CD4-positive, alpha-beta T cell treated with Interleukin-15 for 1 hour (primary cell): Measurements from ENCODE around the gene IL16.

Source experiments
- DNase-seq: peaks from one replicate; pipeline ENCODE4 v3.0.0-alpha.2; 2020

Gene IL16

DNA sequence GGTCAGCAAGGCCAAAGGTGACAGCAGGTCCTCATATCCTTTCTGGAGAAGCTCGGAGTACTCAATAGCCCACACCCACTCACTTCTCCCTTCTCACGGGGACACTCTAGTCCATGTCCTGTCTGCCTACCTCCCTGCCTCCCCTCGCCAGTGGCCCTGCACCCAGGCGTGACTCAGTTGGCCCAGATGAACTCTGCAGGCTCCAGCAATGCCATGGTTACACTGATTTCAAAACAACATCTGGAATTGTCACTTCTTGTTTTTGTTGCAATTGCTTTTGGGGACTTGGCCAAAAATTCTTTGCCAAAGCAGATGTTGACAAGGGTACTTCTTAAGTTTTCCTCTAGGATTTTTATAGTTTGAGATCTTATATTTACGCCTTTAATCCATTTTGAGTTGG is 13.0 kb downstream of the IL16 start:
- no peak for DNase-seq

GRCh38 chr15:81211376-81211775 is 14.7 kb downstream of the IL16 start:
- DNase-seq = no peak

DNA sequence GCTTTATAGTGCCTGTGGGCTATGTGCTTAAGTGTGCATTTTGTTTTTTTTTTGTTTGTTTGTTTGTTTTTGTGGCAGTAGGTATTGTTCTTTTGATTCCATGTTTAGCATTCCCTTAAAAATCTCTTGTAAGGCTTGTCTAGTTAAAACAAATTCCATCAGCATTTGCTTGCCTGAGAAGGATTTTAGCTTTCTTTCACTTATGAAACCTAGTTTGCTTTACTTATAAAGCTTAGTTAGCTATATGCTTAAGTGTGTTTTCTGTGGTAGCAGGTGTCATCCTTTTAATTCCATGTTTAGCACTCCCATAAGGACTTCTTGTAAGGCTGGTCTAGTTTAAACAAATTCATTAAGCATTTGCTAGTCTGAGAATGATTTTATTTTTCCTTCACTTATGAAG is 17.3 kb downstream of the IL16 start:
- no peak for DNase-seq

GRCh38 chr15:81215531-81215930 is 18.9 kb downstream of the IL16 start:
- no peak for DNase-seq

DNA sequence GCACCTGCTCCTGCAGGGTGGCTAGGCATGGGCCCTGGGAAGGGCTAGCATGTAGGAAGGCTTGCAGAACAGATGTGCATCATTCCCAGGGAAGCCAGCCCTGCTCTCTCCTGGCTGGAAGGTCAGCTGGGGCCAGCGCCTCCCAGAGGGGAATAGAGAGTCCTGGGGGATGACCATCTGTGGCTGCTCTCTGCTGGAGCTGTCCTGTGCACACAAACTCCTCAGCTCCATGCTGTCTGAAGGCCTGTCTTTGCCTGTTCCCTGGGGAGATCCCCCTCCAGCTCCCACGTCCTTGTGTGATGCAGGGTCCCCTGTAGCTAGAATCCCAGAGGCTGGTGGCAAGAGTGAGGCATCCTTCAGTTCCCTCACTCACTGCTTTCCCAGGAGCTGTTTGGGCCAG is 19.3 kb downstream of the IL16 start:
- DNase-seq = no peak

GRCh38 chr15:81216422-81216821 is 19.7 kb downstream of the IL16 start:
- DNase-seq = no peak

DNA sequence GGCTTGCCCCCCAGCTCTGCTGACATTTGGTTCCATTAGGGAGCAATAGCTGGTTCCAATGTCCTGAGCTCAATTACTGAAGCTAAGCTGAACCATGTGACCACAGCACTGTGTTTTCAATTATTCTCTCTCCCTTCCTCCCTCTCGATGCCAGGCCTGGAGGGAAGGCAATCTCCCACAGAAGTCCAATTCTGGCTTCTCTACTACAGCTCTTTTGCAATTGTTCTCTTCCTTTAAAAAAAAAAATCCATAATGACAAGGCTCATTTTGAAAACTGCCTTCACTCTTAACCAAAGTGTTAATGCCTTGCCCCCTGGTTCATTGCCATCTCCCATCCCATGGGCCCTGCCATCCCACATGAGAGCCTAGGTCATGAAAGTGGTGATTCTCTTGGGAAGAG is 24.8 kb downstream of the IL16 start:
- no peak for DNase-seq

- DNase-seq = no peak
These were observed 25.3 kb downstream of the IL16 start for GRCh38 chr15:81222007-81222406.

- no peak for DNase-seq
These were observed 26.8 kb downstream of the IL16 start for GRCh38 chr15:81223346-81223971.

DNA sequence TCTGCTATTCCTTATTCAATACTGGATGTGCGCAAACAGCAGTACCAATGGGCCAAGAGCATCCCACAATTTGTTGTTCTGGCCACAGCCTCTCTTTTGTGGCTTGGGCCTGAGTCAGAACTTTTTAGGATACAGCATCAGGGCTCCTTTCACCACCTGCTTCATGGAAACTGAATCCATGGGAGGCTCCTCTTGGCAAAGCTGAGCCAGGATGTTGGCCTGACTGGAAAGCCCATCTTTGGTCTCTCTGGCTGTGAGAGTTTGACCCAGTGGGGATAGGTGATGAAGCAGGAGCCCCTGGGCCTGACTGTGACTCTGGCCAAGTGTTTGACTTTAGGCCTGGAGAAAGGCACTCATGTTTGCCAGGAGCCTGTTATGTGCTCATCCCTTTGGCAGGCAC is 27.6 kb downstream of the IL16 start:
- no peak for DNase-seq

DNA sequence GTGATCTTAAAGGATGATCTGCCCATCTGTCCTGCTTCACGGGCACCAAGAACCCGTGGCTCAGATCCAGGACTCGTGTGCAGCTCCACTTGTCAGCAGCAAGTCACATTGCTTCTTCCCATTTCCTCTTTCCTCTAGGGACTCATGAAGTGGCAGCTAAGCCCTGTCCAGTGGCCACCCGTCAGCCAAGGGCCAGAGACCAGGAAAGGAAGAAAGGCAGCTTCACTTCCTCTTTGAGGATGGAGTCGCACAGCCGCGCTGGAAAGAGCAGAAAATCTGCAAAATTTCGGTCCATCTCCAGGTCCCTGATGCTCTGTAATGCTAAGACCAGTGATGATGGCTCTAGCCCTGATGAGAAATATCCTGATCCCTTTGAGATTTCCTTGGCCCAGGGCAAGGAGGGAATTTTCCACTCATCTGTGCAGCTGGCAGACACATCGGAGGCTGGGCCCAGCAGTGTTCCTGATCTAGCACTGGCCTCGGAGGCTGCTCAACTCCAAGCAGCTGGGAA is 28.5 kb downstream of the IL16 start:
- DNase-seq = no peak

DNA sequence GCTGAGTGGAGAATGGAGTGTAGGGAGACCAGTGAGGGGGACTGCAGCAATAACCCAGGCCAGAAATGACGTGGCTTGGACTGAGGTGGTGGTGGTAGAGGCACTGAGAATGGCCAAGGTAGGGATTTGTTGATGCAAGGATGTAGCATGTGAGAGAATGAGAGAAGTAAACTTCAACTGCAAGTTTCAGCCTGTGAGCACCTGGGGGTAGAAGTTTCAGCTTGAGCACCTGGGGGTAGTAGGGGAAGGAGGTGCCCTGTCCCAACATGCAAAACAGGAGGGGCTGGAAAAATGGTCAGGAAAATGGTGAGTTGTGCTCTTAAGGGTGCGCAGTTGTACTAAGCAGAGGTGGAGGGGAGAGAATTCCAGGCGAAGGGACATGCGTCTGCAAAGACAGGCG is 31.0 kb downstream of the IL16 start:
- DNase-seq = no peak

- no peak for DNase-seq
These were observed 32.9 kb downstream of the IL16 start for GRCh38 chr15:81229586-81229985.

- DNase-seq = no peak
These were observed 38.8 kb downstream of the IL16 start for GRCh38 chr15:81235276-81236123.

- DNase-seq = no peak
These were observed 42.5 kb downstream of the IL16 start for GRCh38 chr15:81239190-81239589.

- DNase-seq = no peak
These were observed 46.1 kb downstream of the IL16 start for GRCh38 chr15:81242778-81243177.

DNA sequence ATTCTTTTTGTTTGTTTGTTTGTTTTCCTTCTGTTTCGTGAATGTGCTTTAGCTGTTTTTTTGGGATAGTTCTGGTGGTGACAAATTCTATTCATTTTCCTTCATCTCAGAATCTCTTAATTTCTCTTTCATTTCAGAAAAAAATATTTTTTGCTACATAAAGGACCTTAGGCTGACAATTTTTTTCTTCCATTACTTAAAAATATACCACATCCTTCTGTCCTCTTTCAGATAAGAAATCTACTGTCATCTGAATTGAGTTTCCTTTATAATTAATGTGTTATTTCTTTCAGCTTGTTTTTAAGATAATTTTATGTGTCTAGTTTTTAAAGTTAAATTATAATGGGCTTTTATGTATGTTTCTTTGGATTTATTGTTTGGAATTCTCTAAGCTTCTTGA is 47.6 kb downstream of the IL16 start:
- no peak for DNase-seq

- no peak for DNase-seq
These were observed 57.2 kb downstream of the IL16 start for GRCh38 chr15:81253846-81254245.

GRCh38 chr15:81254277-81254915 is 57.7 kb downstream of the IL16 start:
- no peak for DNase-seq

DNA sequence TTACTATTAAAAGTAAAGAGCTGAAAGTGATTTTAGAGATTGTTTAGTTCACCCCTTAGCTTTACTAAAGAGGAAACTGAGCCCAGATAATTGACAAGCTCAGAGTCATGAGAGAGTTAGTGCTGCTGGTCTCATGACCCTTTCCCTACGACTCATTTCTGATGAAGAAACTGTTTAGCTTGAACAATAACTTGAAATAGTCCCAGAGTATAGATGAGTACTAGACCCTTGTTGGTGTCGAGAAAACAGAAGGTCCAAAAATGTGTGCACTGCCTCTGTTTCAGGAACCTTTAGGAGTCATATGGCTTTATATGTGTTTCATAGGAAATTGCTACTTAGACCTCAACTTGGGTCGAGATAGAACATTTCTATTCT is 58.2 kb downstream of the IL16 start:
- no peak for DNase-seq

- no peak for DNase-seq
These were observed 58.8 kb downstream of the IL16 start for GRCh38 chr15:81255315-81255957.

- no peak for DNase-seq
These were observed 59.3 kb downstream of the IL16 start for GRCh38 chr15:81255958-81256320.

DNA sequence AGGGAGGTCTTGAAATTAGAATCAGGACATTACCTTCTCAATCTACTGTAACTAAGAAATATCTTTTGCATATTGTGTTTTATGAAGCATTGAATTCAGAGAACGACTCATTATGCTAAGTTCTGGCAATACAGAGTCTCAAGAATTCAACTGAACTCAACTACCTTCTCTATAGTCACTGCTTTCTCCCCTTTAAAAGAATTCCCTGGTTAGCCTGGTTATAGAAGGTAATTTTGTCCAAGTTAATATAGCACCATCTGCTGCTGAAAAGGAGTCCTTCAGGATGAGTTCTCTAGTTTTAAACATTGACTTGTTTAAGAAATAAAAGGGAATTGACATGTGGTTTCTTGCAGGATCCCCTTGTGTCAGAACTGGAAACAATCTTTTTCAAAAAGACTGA is 60.2 kb downstream of the IL16 start:
- DNase-seq = no peak

DNA sequence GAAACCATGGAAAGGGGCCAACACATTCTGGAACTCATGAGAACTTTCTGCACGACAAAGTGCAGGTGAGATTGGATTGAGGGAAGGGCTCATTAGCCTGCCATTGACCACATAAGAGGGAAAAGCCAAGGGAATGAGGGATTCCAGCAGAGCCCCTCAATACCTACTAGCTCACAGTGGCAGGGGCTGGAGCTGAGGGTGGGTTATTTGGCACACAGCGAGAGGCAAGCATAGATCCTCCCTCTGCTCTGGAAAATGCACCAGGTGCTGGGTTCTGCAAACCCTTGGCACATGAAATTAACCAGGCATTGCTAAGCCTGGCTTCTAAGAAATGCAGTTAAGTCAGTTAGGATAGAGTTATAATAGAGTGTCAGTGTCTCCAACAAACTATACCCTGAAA is 60.8 kb downstream of the IL16 start:
- DNase-seq = no peak
